Inferior parietal cortex (tissue), 1 donor: ENCODE data around the gene MAST4.

Experiments
- DNase-seq: peaks from one replicate; pipeline ENCODE4 v3.0.0-alpha.2; 2016; ENCODE audit errors: extremely low spot score

MAST4 gene

DNA sequence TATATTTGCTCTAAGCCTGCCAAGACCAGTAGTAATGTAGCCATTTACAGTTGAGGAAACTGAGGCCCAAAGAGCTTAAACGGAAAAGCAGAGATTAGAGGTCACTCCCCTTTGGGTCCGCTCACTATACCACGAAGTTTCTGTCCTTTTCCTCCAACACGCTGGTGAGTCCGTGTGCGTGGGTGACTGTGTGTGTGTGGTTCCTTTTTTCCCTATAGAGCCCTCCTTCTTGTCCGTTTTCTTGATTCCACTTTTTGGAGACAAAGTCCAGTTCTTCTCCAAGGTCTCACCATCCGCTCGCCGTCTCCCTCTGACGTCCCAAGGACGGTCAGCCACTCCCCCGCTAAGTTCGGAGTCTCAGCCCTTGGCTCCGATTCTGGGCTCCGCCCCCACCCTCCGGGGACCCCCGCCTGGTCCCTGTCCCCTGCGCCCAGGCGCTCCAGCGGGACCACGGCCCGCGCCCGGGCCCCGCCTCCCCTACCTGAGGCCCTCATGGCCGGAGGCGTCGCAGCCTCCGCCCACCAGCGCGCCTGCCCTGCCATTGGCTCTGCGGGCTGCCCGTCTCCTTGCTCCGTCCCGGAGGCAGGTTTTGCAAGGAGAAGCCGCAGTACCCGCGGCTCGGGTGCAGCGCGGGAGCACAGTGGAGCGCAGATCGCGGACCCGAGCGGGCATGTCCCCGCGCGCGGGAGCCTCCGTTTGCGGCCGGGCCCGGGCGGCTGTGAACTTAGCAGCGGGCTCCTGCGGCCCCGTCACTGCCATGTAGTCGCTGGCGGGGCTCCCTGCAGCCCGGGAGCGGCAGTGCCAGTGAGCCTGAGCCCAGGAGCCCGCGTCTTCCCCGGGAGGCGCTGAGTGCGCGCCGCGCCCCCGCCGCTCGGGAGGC, at the start of gene MAST4:
Gene MAST4, plus strand, starts transcription at position 638 of the 880 bp plus-strand sequence. CDS start 263 bp downstream, outside the sequence.
- peak; percentile 76 for DNase-seq

DNA sequence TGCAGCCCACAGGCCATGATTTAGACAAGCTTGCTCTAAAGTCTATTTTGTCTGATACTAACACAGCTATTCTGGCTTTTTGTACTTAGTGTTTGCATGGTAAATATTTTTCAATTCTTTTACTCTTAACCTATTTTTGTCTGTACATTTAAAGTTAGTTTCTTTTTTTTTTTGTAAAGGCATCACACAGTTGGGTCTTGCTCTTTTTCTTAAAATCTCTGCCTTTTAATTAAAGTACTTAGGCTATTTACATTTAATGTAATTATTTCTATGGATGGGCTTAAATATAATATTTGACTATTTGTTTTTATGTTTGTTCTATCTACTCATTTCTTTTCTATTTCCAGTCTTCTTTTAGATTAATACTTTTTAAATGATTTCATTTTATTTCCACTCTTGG, 49.7 kb upstream of the MAST4 start:
- DNase-seq = no peak

DNA sequence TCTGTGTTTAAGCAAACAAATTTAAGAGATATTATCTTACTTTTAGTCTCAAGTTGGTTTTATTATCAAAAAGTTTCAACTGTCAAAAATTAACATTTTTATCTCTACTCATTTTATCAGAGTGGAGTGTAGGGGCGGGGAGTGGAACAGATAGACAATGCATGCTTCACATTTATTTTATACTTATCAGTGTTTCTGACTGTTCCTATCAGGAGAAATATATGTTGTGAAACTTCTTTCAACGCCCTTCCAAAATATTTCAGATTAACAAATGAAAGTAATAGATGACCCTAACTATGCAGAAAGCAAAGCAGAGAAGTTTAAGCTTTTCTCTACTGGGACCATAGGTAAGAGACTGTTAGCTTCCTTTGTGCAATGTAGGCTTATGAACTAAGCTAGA, 44.9 kb upstream of the MAST4 start:
- DNase-seq = no peak

GRCh38 chr5:66551945-66552344, 44.2 kb upstream of the MAST4 start:
- no peak for DNase-seq

DNA sequence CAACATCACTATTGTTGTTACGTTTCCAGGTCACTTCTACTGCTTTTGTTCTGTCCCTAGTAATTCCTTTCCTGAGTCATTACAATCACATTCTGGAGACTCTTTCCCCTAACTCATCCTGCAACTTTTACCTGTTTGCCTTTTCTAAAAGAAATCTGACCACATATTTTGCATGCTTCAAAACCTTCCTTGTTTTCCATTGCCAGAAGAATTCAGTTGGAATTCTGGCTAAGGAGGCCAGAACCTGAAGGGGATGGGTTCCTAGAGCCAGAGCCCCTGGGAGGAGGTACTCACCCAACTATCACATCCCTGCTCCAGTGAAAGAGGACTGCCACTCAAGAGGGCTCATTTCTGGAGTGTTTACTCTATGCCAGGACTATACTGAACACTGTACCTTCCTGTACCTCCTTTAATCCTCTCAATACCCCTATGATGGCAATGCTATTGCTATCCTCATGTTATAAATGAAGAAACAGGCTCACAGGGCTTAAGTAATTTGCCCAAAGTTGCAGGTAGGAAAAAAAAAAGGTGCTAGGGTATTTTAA, 42.8 kb upstream of the MAST4 start:
- no peak for DNase-seq

DNA sequence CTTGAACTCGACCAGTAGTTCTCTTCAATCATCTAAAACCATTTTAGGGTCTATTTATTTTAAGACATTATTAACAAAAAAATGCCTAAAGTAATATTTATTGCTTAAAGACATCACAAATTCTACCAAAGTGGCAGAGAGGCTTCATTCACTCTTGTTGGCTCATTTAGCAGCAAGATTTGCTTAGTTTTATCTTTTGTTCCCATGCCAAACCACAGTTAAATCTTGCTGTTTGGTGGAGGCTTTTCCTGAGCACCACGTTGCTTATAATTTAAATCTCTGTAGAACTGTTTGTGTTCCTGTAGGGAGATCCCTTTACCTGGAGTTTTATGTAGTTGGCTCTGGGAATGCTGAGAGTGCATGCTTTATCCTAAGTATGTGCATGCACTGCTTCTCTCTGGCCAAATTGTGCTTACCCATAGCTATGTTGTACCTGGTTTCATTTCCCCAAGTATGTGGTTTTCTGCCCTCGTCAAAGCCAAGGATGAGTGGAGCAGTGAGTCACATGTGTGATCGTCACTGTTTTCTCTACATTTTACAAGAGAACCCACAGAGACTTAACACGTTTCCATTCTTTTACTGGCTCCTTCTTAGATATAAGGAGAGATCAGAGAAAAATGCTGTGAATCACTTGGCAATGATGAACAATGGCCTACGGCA, 42.1 kb upstream of the MAST4 start:
- DNase-seq = no peak

GRCh38 chr5:66554884-66555283, 41.3 kb upstream of the MAST4 start:
- DNase-seq = no peak

GRCh38 chr5:66558560-66558959, 37.6 kb upstream of the MAST4 start:
- DNase-seq = no peak

DNA sequence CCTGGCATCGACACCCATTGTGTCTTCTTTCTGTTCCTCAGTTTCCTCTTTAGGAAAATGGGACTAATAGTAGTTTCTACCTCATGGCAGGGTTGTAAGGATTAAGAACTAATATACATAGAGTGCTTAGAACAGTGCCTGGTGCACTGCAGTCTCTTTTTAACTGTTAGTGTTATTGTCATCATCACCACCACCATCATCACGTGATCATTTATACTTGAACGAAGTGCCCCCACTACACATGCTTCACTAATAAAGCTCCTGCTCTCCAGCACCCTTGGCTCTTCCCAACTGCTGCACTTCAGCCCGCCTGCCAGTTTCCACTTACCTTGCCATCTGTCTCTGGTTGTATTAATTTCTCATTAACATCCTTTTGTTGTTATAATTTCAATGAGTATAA, 35.8 kb upstream of the MAST4 start:
- no peak for DNase-seq

DNA sequence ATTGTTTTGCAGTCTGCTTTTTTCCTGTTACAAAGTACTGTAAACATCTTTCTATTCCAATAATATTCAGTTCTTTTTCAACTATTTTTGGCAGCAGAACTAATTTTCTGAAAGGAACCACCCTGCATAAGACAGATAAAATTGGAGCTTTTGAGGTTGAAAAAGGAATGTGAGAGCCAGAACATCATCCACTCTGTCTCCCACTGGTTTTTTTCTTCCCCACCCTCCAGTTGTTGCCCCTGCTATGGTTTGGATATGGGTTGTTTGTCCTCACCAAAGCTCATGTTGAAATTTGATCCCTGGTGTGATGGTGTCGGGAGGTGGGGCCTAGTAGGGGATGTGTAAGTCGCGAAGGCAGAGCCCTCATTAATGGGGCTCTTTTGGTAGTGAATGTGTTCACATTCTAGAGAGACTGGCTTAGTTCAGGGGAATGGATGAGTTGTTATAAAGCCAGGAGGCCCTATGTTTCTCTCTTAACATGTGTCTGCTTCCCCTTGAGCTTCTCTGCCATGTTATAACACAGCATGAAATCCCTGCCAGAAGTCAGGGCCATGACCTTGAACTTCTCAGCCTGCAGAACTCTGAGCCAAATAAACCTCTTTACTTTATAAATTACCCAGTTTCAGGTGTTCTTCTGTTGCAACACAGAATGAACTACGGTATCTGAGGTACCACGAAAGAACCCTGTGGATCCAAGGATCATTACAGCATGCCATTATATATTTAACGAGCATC, 34.8 kb upstream of the MAST4 start:
- DNase-seq = no peak

DNA sequence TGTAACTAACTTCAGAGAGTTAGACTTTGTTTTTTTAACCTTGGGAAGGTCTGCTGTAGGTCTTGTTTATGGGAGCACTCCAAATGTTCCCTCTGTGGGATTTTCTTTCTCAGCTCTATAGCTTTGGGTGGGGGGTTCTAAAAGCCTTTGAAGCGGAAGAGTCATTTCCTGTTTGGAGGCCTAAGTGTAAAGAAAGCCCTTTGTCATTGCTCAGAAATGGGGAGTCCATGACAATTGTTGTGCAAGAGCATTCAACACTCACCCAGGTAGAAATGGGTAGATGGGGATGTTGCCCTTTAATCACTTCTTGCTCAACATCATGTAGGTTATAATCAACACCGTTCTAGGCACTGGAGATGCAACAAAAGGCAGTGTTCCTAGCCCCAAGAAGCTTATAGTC, 30.3 kb upstream of the MAST4 start:
- DNase-seq = no peak

- DNase-seq = no peak
These were observed 28.7 kb upstream of the MAST4 start for GRCh38 chr5:66567474-66567873.

GRCh38 chr5:66570201-66570600, 26.0 kb upstream of the MAST4 start:
- DNase-seq = no peak

DNA sequence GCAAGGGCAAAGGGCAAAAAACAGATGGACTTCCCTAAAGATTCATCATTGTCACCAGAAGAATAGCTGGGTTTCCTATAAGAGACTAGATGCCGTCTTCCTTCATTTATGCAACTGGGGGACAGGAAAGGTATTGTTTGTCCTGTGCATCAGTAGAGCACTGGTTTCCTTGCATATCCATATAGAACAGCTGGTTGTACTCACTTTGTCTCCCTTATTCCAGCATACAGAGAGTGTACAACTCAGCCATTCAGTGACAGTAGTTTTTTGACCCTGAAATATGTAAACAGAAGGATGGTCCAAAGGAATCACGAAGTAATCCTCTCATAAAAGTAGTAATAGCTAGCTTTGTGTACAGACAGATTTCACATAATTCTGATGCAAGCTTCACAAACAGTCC, 22.5 kb upstream of the MAST4 start:
- DNase-seq = no peak

DNA sequence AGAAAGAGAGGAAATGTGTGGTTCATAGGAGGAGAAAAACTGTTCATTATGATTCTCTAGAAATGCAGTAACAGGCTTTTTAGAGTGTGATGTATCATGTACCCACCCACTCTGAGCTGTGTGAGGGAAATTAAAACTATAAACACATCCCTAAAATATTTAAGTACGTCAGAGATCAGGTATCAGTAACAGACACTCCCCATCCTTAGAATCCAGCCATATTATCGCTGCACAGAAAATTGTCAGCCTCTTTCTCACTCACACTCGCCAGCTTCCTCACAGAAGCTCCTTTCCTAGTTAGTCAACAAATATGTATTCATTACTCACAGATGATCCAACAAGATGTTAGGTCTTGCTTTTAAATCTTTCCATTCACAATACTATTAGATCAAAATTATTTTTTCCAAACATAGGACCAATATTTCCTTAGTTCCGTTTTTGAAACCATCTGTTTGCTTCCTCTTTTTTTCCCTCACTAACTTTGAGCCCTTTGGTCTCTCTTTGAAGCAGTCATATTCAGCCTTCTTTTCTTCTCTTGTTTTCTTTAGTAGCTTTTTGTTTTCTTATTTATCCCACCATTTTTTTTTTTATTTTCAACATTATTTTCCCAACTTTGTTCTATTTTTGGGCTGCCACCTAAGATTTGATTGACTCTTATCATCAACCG, 13.6 kb upstream of the MAST4 start:
- DNase-seq = no peak

DNA sequence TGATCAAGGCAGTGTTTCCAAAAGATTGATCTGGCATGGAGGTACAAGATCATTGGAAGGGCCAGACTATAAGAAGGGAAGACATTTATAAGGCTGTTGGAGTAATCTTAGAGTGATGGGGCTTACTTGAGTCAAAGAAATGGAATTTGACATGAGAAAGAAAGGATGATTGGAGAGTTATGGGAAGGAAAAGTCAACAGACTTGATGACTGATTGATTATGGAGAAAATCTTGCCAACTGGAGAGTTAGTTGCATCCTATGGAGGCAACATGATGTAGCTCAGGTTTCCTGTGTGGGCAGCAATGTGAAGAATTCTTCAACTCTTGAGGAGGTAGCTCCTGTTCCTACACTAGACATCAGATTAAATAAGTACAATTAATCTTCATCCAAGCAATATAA, 10.9 kb upstream of the MAST4 start:
- DNase-seq = no peak

GRCh38 chr5:66587771-66588170, 8.4 kb upstream of the MAST4 start:
- DNase-seq = no peak

DNA sequence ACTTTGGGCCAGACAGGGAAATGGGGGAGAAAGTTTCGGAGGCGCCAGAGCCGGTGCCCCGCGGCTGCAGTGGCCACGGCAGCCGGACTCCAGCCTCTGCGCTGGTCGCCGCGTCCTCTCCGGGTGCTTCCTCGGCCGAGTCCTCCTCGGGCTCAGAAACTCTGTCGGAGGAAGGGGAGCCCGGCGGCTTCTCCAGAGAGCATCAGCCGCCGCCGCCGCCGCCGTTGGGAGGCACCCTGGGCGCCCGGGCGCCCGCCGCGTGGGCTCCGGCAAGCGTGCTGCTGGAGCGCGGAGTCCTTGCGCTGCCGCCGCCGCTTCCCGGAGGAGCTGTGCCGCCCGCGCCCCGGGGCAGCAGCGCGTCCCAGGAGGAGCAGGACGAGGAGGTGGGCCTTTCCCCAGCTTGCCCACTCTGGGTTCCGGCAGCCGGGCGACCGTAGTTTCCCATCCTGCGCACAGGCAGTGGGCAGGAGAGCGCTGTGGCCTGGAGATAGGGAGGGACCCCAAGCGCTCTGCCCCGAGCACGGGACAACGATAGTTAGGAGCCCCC, 516 bp downstream of the MAST4 start:
- DNase-seq = no peak

DNA sequence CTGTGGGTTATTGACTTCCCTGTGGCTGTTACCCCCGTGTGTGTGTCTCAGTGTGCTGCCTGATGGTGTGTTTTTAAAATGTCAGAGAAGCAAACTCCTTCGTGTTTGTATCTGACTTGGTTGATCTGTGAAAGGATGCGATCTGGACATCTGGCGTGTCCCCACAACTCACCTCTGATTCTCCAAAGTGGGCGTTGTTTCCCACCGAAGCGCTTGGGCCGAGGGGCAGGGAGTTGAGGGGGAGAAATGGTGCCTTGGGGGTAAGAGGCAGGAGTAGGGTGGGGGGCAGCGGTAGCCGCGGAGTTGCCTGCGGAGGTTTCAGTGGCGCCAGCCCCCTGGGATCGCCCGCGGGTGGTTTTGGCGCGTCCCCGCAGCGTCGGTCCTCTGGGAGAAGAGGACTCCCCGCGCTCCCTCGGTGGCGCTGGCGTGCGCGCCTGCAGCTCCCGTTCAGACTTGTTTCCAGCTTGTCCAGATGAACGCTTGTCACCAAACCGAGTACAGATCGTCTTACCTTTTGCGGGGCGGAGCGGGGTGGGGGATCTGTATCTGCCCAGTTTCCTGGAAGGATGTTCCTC, 1.1 kb downstream of the MAST4 start:
- no peak for DNase-seq

GRCh38 chr5:66602621-66603020, 6.4 kb downstream of the MAST4 start:
- DNase-seq = no peak

DNA sequence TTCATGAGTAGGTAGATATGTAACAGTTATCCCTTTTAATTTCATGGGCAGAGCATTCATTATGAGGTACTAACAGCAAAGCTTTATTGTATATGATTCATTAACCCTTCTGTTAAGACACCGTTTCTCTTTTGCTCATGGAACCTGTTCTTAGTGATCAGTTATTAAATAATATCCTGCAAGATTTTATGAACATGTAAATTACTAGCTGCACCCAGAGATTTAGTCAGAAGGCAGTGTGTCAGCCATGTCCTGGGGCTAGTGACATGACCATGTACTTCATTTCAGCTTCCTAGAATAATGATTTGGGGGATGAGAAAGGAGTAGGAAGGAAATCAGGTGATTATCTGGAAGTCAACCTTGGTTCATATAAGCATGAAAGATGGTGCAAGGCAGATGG, 7.0 kb downstream of the MAST4 start:
- DNase-seq = no peak
